NCI-H748 (cell line): ENCODE results near the gene SPRY2.
"Not testable (repeated sequence)": the region's sequence is repeated elsewhere in the genome, so short reads cannot be mapped to it uniquely, and the experiment has no call there.

Source experiments
- DNase-seq: peaks from one replicate; lab custom pipeline; 2025; ENCODE audit not compliant: unreplicated experiment; lab: John Stamatoyannopoulos, UW

The SPRY2 gene

GRCh38 chr13:80355496-80356094 is 14.7 kb upstream of the SPRY2 start:
- DNase-seq, result not testable (repeated sequence)

DNA sequence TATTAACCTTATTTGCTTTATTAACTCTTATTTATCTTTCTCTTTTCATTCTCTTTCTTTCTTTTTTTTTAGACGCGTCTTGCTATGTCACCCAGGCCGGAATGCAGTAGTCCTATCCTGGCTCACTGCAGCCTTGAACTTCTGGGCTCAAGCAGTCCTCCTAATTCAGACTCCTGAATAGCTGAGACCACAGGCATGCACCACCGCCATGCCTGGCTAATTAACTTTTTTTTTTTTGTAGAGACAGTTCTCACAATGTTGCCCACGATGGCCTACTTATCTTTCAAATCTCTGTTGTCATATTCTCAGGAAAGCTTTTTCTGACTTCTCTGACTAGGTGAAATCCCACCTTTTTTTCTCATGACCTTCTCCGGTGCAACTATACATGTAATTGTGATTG is 7.8 kb upstream of the SPRY2 start:
- DNase-seq, result no peak

DNA sequence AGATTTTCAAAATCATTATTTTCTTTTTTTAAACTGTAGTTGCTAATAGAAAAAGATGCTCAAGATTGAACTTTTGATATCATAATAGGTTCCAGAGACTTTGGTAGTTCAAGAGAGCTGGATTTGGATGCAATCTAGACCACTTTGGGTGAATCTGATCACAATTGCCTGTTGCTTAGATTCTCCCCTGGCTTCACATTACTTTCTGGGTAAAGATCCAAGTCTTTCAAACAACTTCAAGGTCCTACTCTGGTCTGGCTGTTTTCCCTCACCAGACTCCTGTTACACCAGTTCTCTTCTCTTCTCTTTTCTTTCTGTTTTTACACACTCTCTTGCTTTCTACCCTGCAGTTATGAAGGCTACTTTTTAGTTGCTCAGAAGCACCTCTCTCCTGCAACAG is 7.4 kb upstream of the SPRY2 start:
- no peak for DNase-seq

DNA sequence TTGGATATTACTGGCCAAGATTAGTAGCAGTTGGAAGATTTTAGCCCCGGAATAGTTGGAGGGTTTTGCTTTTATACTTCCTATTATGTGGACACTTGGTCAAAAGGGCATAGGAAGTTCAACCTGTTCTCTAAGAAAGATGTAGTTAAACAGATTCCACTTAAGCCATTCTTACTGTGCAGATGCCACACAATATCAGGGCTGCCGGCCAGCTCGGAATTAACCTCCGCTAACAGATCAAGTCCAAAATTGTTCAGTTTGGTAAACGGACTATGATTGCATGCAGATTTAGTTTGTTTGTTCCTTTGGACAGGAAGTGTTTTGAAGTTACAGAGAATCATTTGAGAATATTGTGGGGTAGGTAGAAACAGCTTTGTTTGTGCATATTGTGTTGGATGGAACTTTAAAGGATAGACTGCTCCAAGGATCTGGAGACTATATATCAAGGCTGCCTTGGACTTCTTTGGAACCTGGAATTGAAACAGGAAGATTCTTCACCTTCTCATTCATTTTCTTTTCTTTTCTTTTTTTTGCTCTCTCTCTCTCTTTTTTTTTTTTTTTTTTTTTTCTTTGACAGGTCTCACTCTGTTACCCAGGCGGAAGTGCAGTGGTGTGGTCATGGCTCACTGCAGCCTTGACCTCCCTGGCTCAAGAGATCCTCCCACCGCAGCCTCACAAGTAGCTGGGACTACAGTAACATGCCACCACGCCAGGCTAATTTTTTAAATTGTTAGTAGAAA is 5.0 kb upstream of the SPRY2 start:
- DNase-seq, result no peak

DNA sequence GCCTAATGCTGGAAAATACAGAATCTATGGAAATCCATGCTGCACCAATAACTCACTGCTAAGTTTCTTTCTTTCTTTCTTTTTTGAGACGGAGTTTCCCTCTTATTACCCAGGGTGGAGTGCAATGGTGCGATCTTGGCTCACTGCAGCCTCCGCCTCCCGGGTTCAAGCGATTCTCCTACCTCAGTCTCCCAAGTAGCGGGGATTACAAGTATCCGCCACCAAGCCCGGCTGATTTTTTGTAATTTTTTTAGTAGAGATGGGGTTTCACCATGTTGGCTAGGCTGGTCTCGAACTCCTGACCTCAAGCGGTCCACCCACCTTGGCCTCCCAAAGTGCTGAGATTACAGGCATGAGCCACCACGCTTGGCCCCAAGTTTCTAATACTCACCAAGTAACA is 3.1 kb upstream of the SPRY2 start:
- not testable (repeated sequence) for DNase-seq

GRCh38 chr13:80342471-80343371 is 1.8 kb upstream of the SPRY2 start:
- peak; percentile 87 for DNase-seq

- peak; percentile 78 for DNase-seq
These were observed 937 bp upstream of the SPRY2 start for GRCh38 chr13:80341756-80342370.

DNA sequence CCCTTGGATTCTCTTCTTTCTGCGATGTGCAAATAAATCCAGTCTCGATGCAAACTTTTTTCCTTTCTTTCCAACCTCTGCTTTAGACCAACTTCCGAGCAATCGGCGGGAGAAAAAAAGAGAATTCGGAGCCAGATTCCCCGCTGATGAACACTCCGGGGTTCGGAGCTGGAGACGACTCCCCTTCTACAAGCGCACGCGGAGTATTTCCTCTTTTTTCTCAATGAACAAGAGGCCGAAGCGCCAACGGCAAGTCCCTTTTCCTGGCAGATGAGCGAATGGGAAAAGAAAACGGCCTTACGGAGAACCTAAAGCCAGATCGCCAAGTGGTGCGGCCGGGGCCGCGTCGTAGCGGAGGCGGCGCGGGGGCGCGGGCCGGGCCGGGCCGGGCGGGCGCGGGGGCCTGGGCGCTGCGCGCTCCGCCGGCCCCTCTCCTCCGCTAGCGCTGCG is 250 bp downstream of the SPRY2 start:
- peak; percentile 88 for DNase-seq

DNA sequence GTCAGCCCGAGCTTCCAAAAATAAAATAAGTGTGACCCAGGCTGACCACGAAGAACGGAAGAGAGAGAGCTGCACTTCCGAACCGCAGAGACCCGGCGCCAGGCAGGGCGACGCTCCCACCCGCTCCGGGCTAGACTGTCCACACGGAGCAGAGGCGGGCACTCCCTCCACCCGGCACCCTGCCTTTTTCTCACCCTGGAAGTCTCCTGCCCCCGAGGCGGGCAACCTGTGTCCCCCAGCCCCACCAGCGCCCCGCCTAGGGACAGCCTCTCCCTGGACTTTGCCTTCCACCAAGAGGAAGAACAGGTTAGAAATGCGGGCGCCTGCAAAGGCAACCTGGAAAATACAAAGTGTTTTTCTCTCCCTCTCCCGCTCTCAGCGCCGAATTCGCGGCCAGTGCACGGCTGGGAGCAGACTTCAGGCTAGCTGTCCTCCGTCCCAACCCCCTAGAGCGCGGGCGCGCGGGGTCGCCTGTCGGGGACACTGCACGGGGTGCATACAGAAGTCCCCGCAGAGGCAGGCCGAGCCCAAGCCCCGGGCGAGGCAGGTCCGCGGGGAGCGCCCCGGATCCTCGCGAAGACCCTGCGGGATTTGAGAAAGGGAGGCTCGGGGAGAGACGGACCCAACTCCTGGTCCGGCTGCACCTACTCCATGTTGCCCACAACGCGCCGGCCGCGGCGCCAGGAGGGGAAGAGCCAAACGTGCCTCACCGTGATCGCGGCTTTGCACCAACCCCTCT is 845 bp downstream of the SPRY2 start:
- DNase-seq, result peak; percentile 80

- peak; percentile 50 for DNase-seq
These were observed 1.4 kb downstream of the SPRY2 start for GRCh38 chr13:80339563-80339911.

DNA sequence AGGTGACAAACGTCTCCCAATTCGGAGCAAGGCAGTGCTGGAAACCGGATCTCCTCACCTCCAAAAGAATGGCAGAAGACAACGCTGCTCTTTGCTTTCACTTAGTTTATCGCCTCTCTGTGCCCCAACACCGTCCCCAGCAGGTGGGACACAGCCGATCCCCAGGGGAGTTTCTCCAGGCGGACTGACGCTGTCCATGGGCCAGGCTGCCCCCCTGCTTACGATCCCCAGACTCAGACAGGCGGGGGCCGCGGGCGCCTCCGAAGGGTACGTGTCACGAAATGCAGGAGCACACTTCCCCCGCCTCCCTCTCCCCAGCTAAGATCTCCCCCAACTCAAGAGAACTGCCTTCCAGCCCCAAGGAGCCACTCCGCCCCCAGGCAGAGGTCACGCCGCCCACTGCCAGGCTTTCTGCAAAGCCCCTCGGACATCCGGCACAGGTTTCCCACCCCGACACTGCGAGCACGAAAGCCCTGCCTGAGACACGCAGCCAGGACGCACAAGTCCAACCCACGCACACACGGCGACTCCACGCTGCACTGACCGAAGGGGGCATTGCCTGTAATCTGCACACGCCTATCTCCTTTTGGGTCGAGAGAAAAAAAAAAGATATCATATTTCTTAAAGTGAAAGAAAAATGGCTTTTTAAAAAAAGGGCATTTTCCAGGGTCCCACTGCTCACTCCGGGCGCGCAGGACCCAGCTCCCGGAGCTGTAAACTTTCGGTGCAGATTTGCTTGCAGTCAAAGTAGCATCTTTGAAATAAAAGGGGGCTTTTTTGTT is 2.0 kb downstream of the SPRY2 start:
- peak; percentile 81 for DNase-seq

GRCh38 chr13:80337288-80338081 is 3.4 kb downstream of the SPRY2 start:
- DNase-seq, result no peak

GRCh38 chr13:80336776-80337287 is 4.1 kb downstream of the SPRY2 start:
- no peak for DNase-seq

DNA sequence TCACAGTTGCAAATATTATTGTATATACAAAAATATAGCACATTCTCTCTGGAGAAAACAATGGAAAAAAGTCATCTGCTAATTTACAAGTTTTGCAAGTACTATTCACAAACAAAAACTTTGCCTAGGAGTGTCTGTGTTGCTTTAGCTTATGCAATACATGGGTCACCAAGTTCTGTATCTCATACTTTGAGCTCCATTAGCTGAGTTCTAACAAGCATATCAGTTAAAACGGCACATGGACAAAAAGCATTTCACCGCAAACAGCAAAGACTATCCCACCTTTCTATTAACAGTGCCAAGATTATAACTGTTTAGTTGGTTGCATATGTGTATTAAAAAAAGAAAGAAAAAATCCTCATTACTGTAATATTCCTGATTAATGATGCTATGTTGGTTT is 4.6 kb downstream of the SPRY2 start:
- no peak for DNase-seq

DNA sequence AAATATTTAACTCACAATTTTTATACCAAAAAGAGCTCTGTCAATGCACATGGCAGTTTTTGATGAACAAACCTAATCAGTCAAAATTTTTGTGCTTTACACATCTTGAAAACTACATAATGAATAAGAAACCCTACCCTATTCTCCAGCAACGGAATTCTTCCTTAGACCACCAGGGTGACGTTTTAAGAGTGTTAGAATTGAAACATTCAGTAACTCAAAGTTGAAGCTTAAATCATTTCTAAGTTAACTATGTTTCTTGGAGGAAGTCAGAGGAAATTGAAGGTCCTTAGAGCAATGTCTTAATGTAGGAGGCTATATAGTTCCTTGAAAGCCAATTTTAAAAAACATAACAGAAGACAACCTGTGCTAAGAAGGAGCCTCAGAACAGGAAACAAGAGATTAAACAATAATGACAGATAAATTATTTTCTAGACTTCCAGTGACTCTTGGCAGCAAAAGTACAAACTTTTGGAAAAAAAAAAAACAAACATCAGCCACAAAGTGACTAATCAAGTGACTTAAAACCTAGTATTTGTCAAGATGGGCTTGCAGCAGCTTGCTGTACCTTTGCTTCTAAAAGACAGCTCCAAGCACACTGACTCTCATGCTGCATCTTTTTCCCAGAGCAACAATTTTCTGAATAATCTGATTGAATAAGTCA is 6.2 kb downstream of the SPRY2 start:
- DNase-seq, result no peak

- no peak for DNase-seq
These were observed 8.9 kb downstream of the SPRY2 start for GRCh38 chr13:80331984-80332383.

DNA sequence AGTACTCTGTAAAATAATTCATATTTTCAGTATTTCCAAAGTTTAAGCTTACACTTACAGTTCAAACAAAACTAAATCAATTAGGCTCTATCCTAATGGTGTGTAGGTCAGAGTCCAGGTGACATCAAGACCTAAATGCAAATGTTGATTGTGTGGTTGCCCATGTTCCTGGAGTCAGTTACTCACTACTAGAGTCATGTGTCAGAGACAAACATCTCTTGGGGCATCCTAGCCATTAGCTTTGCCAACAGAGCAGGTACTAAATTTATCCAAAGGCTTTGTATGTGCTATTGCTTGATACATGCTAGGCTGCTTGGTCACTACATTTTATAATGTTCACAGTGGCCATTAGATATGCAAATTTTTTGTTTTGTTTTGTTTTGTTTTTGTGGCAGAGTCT is 11.7 kb downstream of the SPRY2 start:
- no peak for DNase-seq

DNA sequence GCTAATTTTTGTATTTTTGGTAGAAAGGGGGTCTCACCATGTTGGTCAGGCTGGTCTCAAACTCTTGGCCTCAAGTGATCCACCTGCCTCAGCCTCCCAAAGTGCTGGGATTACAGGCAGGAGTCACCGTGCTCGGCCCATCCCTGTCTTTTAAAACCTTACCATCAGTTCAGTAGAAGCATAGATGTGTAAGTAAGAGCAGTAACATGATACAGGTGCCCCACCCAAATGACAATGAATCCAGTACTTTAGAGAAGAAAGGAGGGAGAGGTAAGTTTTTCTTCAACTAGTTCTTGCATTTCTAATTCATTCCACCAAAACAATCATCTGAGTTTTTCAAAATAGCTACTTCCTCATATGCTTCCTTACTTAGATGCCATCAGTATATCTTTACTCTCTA is 21.9 kb downstream of the SPRY2 start:
- no peak for DNase-seq
